Fibroblast of skin of abdomen (primary cell): ENCODE data around the gene BORCS6.
"Not testable (repeated sequence)": the region's sequence is repeated elsewhere in the genome, so short reads cannot be mapped to it uniquely, and the experiment has no call there.

Source experiments
- DNase-seq: peaks from one replicate; pipeline ENCODE4 v3.0.0-alpha.2; 2013

The BORCS6 gene

GRCh38 chr17:8173056-8173870 lies 16.7 kb downstream of the BORCS6 start:
- DNase-seq = peak; percentile 99

DNA sequence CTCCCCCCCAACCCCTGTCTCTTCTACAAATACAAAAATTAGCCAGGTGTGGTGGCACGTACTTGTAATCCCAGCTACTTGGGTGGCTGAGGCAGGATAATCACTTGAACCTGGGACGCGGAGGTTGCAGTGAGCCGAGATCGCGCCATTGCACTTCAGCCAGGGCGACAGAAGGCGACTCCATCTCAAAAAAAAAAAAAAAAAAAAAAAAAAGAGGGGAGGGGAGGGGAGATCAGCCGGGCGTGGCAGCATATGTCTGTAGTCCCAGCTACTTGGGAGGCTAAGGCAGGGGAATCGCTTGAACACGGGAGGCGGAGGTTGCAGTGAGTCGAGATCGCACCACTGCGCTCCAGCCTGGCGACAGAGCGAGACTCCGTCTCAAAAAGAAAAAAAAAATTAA lies 19.8 kb downstream of the BORCS6 start:
- DNase-seq = not testable (repeated sequence)

DNA sequence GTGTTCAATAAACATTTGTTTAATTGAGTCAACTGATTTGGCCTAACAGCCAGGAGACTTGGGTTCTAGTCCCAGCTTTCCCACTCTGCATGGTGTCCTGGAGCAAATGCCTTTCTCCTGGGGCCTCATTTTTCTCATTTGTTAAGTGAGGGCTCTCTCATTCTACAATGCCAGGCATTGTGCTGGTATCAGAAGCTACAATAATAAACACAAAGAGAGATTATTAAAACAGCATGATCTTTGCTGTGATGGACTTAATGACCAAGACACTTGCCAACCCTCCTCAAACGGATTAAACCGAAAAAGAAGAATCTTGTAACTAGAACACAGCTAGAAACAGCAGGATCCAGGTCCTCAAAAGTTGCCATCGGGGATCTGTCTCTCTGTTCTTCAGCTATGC lies 22.5 kb downstream of the BORCS6 start:
- no peak for DNase-seq

GRCh38 chr17:8166731-8167130 lies 23.2 kb downstream of the BORCS6 start:
- DNase-seq = no peak

- DNase-seq = no peak
Observed at GRCh38 chr17:8164815-8165131, 25.2 kb downstream of the BORCS6 start.

- DNase-seq = peak; percentile 40
Observed at GRCh38 chr17:8163978-8164814, 25.8 kb downstream of the BORCS6 start.

GRCh38 chr17:8162997-8163977 lies 26.7 kb downstream of the BORCS6 start:
- DNase-seq = no peak

- peak; percentile 71 for DNase-seq
Observed at GRCh38 chr17:8162233-8162996, 27.6 kb downstream of the BORCS6 start, which contains the start of gene VAMP2. Gene VAMP2 (minus strand): TSS chr17:8162948. CDS start chr17:8162879, 69 bp downstream.

DNA sequence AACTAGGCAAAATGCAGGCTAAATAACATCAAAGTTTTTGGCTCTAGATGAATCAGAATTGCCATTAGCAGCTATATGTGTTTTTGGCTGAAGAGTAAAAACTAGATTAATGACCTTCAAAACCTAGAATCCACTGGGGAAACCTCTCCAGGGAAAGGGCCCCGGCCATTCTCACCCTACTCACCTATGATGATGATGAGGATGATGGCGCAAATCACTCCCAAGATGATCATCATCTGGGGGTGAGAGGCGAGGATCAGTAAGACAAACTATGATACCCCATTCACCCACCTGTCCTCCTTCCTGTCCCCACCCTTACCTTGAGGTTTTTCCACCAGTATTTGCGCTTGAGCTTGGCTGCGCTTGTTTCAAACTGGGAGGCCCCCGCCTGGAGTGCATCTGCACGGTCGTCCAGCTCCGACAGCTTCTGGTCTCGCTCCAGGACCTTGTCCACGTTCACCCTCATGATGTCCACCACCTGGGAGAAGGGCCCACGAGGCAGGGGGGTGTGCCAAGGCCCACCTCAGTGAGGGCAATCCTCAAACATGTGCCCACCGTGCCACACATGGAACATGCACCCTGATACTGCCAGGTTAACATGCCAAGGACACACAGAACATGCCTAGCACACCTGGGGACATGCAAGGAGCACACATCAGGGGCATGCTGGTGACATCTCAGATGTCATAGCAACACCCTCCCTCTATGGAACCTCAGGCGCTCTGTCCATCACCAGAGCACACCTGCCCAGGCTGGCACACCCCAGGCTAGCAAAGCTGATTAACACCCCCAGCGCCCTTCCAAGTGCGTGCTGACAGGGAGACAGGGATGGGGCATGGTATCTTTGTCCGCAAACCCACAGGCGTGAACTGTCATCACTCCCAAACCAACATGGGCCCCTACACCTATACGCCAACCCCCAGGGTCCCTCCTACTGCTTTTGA lies 28.4 kb downstream of the BORCS6 start:
- no peak for DNase-seq

DNA sequence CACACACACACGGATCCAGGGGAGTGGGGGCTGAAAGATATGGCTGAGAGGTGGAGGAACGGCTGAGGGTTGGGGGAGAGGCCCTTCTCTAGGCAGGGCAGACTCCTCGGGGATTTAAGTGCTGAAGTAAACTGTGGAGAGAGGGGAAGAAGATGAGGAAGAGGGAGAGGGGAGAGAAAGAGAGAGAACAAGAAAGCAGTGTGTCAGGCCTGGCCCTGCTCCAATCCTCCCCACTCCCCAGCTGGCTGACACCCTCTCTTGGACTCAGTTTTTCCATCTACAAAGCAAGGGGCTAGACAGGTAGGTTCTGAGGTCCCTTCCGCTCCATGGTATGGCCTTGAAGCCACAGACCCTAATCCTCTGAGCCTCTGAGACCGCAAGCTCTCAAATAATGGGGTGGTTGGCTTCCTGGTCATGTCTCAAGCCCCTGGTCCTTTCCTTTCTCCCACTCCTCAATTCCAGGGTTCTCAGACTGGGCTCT lies 29.2 kb downstream of the BORCS6 start:
- no peak for DNase-seq

GRCh38 chr17:8160224-8160577 lies 29.8 kb downstream of the BORCS6 start:
- DNase-seq = no peak

GRCh38 chr17:8159459-8160223 lies 30.3 kb downstream of the BORCS6 start:
- DNase-seq = no peak

DNA sequence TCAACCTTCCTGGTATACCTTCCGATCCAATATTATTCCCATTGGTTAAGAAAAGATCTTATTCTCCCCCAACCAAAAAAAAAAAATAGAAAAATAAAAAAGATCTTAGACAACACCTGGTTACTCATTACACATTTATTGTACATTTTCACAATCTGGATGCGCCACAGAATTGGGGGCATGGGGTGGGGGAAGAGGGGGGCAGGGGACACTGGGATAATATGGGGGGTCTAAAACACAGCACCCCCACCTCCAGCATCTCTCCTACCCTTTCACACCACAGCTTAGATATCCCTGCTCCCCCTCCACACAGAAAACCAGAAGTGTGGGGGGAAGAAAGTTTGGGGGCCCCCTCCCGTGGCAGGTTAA lies 31.0 kb downstream of the BORCS6 start:
- DNase-seq = no peak

- peak; percentile 77 for DNase-seq
Observed at GRCh38 chr17:8158267-8159031, 31.5 kb downstream of the BORCS6 start.

GRCh38 chr17:8156246-8156992 lies 33.6 kb downstream of the BORCS6 start:
- DNase-seq = peak; percentile 100

GRCh38 chr17:8155996-8156245 lies 34.1 kb downstream of the BORCS6 start:
- no peak for DNase-seq

DNA sequence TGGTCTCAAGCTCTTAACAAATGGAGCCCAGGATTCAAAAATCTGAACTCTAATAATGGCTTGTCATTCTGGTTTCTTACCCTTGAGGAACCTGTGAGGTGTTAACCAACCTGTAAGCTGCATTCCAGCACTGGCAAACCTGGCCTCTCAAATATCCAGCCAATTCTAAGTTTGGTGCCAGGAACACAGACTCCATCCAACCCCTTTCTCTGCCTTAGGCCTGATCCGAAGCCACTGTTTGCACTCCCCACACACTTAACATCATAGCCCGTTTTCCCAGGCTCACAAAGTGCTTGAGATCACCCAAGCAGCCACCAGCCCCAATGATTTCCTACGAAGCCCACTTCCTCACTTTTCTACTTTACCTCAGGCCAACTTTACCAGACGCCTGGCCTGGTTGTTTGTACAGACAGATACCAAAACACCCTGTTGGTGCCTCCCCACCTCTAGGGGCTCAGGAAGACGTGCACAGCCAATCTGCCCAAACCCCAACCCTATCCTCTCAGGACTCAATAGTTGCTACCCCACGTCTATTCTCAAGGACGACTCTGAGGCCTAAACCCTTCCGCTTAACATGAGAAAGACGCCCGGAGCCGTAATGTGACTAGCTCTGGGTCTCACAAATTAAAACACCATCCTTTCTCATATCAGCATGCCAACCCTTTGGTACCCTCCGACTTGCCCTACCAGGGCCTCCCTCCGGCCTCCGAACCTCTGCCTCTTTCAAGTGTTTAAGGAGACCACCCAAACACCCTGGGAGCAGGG lies 34.6 kb downstream of the BORCS6 start:
- no peak for DNase-seq
